ENCODE data around the gene HTATSF1. TPM values are rescaled to one million over a fixed set of nuclear protein-coding genes. Genes with fewer than 3 reads are reported as not detected.

HTATSF1 gene
- total and polyA plus RNA-seq, 4 donors = 22.0 to 54.1 (median 25.4) TPM

- H3K9me3 ChIP-seq (ENCODE audit: control insufficient read depth in 4 of 4, insufficient read depth in 3 of 4, low read length in 3 of 4) = peaks cover 0 to 4% (median 0%) of the 10 kb centered on the region in 4 donors
- no peak for TF ChIP-seq CTCF (IDR thresholded peaks at IDR 0.05; ENCODE audit: control extremely low read depth, extremely low read depth)
- no peak overlapping the region for H3K9ac ChIP-seq (ENCODE audit: insufficient read depth in 1 of 2, low read length in 2 of 2)
- WGBS, 2 donors = 78 to 93% methylated on average over 5 of the region's 5 CpGs
- H3K27me3 ChIP-seq (ENCODE audit: control insufficient read depth in 3 of 3, insufficient read depth in 3 of 3, low read length in 2 of 3) = peaks cover 0 to 11% (median 9%) of the 10 kb centered on the region in 3 donors
- no peaks in the 10 kb centered on the region for H3K4me1 ChIP-seq (ENCODE audit: control insufficient read depth in 5 of 5, insufficient read depth in 5 of 5, low read length in 5 of 5)
- no peak for DNase-seq
- H3K36me3 ChIP-seq (ENCODE audit: control insufficient read depth in 4 of 4, insufficient read depth in 4 of 4, low read length in 4 of 4) = no peaks in the 10 kb centered on the region
- H3K4me3 ChIP-seq = no peak overlapping the region
- ATAC-seq (ENCODE audit: insufficient read depth, low FRiP score) = no peak
- no peak overlapping the region for H3K27ac ChIP-seq (ENCODE audit: low read depth in 1 of 2, low read length in 1 of 2)
These were observed 42.8 kb downstream of the HTATSF1 start for GRCh38 chrX:136540226-136540625.

- WGBS, 2 donors = 75 to 79% methylated on average over 3 of the region's 3 CpGs
- H3K9ac ChIP-seq (ENCODE audit: insufficient read depth in 1 of 2, low read length in 2 of 2) = no peak overlapping the region
- ATAC-seq (ENCODE audit: insufficient read depth, low FRiP score) (no peak), DNase-seq (peak in 1 of 3 donors; percentile 12)
- H3K4me3 ChIP-seq = no peak overlapping the region
- H3K9me3 ChIP-seq (ENCODE audit: control insufficient read depth in 4 of 4, insufficient read depth in 3 of 4, low read length in 3 of 4) = peaks cover 0 to 4% (median 0%) of the 10 kb centered on the region in 4 donors
- H3K4me1 ChIP-seq (ENCODE audit: control insufficient read depth in 5 of 5, insufficient read depth in 5 of 5, low read length in 5 of 5) = no peaks in the 10 kb centered on the region
- peaks cover 0 to 11% (median 8%) of the 10 kb centered on the region in 3 donors for H3K27me3 ChIP-seq (ENCODE audit: control insufficient read depth in 3 of 3, insufficient read depth in 3 of 3, low read length in 2 of 3)
- no peak overlapping the region for H3K27ac ChIP-seq (ENCODE audit: low read depth in 1 of 2, low read length in 1 of 2)
- TF ChIP-seq CTCF (IDR thresholded peaks at IDR 0.05; ENCODE audit: control extremely low read depth, extremely low read depth) = no peak
- H3K36me3 ChIP-seq (ENCODE audit: control insufficient read depth in 4 of 4, insufficient read depth in 4 of 4, low read length in 4 of 4) = no peaks in the 10 kb centered on the region
These were observed 43.9 kb downstream of the HTATSF1 start for GRCh38 chrX:136541294-136541693.

GRCh38 chrX:136542281-136542680 is 44.9 kb downstream of the HTATSF1 start:
- WGBS, 2 donors = 60 to 83% methylated on average over 7 of the region's 7 CpGs
- no peak overlapping the region for H3K9ac ChIP-seq (ENCODE audit: insufficient read depth in 1 of 2, low read length in 2 of 2)
- peaks cover 0 to 4% (median 0%) of the 10 kb centered on the region in 4 donors for H3K9me3 ChIP-seq (ENCODE audit: control insufficient read depth in 4 of 4, insufficient read depth in 3 of 4, low read length in 3 of 4)
- no peaks in the 10 kb centered on the region for H3K4me1 ChIP-seq (ENCODE audit: control insufficient read depth in 5 of 5, insufficient read depth in 5 of 5, low read length in 5 of 5)
- peaks cover 0 to 10% (median 8%) of the 10 kb centered on the region in 3 donors for H3K27me3 ChIP-seq (ENCODE audit: control insufficient read depth in 3 of 3, insufficient read depth in 3 of 3, low read length in 2 of 3)
- TF ChIP-seq CTCF (IDR thresholded peaks at IDR 0.05; ENCODE audit: control extremely low read depth, extremely low read depth) = no peak
- no peak for DNase-seq
- H3K4me3 ChIP-seq = no peak overlapping the region
- no peak overlapping the region for H3K27ac ChIP-seq (ENCODE audit: low read depth in 1 of 2, low read length in 1 of 2)
- no peak for ATAC-seq (ENCODE audit: insufficient read depth, low FRiP score)
- H3K36me3 ChIP-seq (ENCODE audit: control insufficient read depth in 4 of 4, insufficient read depth in 4 of 4, low read length in 4 of 4) = no peaks in the 10 kb centered on the region

- H3K9me3 ChIP-seq (ENCODE audit: control insufficient read depth in 4 of 4, insufficient read depth in 3 of 4, low read length in 3 of 4) = peaks cover 0 to 2% (median 0%) of the 10 kb centered on the region in 4 donors
- 78 to 88% methylated on average over 3 of the region's 3 CpGs for WGBS, 2 donors
- H3K36me3 ChIP-seq (ENCODE audit: control insufficient read depth in 4 of 4, insufficient read depth in 4 of 4, low read length in 4 of 4) = no peaks in the 10 kb centered on the region
- ATAC-seq (ENCODE audit: insufficient read depth, low FRiP score) (no peak), DNase-seq (no peak)
- TF ChIP-seq CTCF (IDR thresholded peaks at IDR 0.05; ENCODE audit: control extremely low read depth, extremely low read depth) = no peak
- no peak overlapping the region for H3K9ac ChIP-seq (ENCODE audit: insufficient read depth in 1 of 2, low read length in 2 of 2)
- H3K4me3 ChIP-seq = no peak overlapping the region
- H3K27me3 ChIP-seq (ENCODE audit: control insufficient read depth in 3 of 3, insufficient read depth in 3 of 3, low read length in 2 of 3) = peaks cover 0 to 21% (median 4%) of the 10 kb centered on the region in 3 donors
- no peak overlapping the region for H3K27ac ChIP-seq (ENCODE audit: low read depth in 1 of 2, low read length in 1 of 2)
- H3K4me1 ChIP-seq (ENCODE audit: control insufficient read depth in 5 of 5, insufficient read depth in 5 of 5, low read length in 5 of 5) = no peaks in the 10 kb centered on the region
These were observed 49.0 kb downstream of the HTATSF1 start for GRCh38 chrX:136546371-136546781.
